Prostate gland (tissue), 2 donors: ENCODE data around the gene TBX2.

Source experiments
- CTCF ChIP-seq, 4 experiments: fragments of 200-600 bp in 2 of 4; fragments of 450-650 bp in 2 of 4; sonication (generic) in 2 of 4; IDR thresholded peaks; 1 replicate in 3 of 4; 2 replicates in 1 of 4; pipeline ENCODE4 v1.5.1; 2016 to 2019; ENCODE audit warnings: antibody characterized with exemption in 4 of 4, mild to moderate bottlenecking in 2 of 4, moderate library complexity in 2 of 4
- POLR2A ChIP-seq: fragments of 450-650 bp; IDR thresholded peaks from one replicate; pipeline ENCODE4 v1.6.1; 2016; ENCODE audit warnings: antibody characterized with exemption, mild to moderate bottlenecking

GRCh38 chr17:61421460-61421859, 21.8 kb downstream of the TBX2 start:
- TF ChIP-seq CTCF (IDR thresholded peaks at IDR 0.05) (no peak), POLR2A (no peak)
